Measurements from ENCODE around the gene RGCC.

- TF ChIP-seq EP300 (conservative IDR thresholded peaks at IDR 0.05; ENCODE audit: poor library complexity, severe bottlenecking) (no peak), SMC3 (conservative IDR thresholded peaks at IDR 0.05; ENCODE audit: poor library complexity) (no peak), EZH2 (IDR thresholded peaks at IDR 0.05; ENCODE audit: borderline replicate concordance, insufficient read depth, low read length, poor library complexity, severe bottlenecking) (no peak), REST (IDR thresholded peaks at IDR 0.05; ENCODE audit: borderline replicate concordance) (no peak)
These were observed 4.9 kb upstream of the RGCC start for GRCh38 chr13:41452462-41452861.
